SU-DHL-6 (cell line): ENCODE data around the gene ARMH3.
A peak's percentile ranks its signal among the peaks of the same experiment; 100 is the strongest.

Experiments used
- EZH2phosphoT487 ChIP-seq: fragments of 200-600 bp; sonication (generic), shearing (Covaris generic); conservative IDR thresholded peaks from 2 replicates; pipeline ENCODE4 v1.6.1; 2018; ENCODE audit warnings: mild to moderate bottlenecking, antibody characterized with exemption, low read length, moderate library complexity, mixed read lengths
- TF ChIP-seq, protein P1 (sequence below): fragments of 200-600 bp; sonication (generic); IDR thresholded peaks from one replicate; pipeline ENCODE4 v1.5.1; 2017; ENCODE audit warnings: antibody characterized with exemption, mild to moderate bottlenecking, low read length, moderate library complexity; ENCODE audit not compliant: insufficient read depth, poor library complexity, severe bottlenecking

DNA sequence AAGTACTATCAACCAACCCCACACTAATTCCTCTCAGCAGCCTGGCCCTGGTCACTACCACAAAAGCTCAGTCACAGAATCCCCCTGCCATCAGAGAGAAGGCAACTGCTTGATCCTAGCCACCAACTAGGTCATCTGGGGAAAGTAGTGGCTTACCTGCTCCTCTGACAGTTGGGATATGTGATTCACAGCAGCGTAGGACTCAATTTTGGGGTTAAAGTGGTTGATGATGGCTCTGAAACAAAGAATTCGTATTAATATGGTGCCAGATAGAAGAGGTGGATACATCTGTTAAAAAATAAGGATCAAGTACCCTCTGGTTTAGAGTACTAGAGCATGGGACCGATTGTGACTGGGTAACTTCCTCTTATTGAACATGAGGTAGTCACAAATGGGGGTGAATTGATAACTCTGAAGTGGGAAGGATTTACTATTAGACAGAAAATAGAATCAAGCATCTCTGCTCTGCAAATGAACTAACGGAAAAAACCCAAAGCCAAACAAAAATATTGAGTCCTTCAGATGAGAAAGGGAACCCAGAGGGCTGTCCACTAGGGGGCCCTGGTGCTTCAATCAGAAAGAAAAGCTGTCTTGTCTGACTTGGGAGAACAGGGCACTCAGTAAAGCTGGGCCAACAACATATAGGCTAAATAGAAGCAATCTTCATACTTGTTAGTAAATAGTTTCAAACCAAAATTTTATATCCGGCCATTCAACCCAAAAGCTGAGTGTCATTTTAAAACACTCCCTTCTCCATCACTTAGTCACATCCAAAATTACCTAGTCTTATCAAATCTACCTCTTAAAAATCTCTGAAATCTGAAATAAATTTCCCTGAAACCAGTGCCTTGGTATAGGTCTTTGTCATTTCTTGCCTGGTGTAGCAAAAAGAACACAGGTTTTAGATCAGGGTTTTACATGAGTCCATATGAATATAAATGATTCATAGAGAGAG, 166.4 kb downstream of the ARMH3 start:
- TF ChIP-seq, protein P1, sequence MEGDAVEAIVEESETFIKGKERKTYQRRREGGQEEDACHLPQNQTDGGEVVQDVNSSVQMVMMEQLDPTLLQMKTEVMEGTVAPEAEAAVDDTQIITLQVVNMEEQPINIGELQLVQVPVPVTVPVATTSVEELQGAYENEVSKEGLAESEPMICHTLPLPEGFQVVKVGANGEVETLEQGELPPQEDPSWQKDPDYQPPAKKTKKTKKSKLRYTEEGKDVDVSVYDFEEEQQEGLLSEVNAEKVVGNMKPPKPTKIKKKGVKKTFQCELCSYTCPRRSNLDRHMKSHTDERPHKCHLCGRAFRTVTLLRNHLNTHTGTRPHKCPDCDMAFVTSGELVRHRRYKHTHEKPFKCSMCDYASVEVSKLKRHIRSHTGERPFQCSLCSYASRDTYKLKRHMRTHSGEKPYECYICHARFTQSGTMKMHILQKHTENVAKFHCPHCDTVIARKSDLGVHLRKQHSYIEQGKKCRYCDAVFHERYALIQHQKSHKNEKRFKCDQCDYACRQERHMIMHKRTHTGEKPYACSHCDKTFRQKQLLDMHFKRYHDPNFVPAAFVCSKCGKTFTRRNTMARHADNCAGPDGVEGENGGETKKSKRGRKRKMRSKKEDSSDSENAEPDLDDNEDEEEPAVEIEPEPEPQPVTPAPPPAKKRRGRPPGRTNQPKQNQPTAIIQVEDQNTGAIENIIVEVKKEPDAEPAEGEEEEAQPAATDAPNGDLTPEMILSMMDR: peak; percentile 90
- no peak for TF ChIP-seq EZH2phosphoT487
